ENCODE results near the gene ZNF521.

The ZNF521 gene

GRCh38 chr18:25153426-25153825 lies 198.5 kb downstream of the ZNF521 start:
- Histone ChIP-seq H3K4me3 (ENCODE audit: low read depth, low read length) (no peak overlapping the region), H3K36me3 (no peaks in the 10 kb centered on the region), H3K9me3 (no peaks in the 10 kb centered on the region), H3K4me1 (no peaks in the 10 kb centered on the region), H3K27me3 (no peaks in the 10 kb centered on the region)
- DNase-seq: no peak
- no peak for TF ChIP-seq CTCF (IDR thresholded peaks at IDR 0.05; ENCODE audit: low read depth, low read length)

- Histone ChIP-seq H3K9me3 (no peaks in the 10 kb centered on the region), H3K4me3 (ENCODE audit: low read depth, low read length) (no peak overlapping the region), H3K4me1 (no peaks in the 10 kb centered on the region), H3K27me3 (no peaks in the 10 kb centered on the region), H3K36me3 (no peaks in the 10 kb centered on the region)
- DNase-seq: no peak
- TF ChIP-seq CTCF (IDR thresholded peaks at IDR 0.05; ENCODE audit: low read depth, low read length): no peak
Measured at GRCh38 chr18:25147877-25148488, 204.0 kb downstream of the ZNF521 start.

- no peak for TF ChIP-seq CTCF (IDR thresholded peaks at IDR 0.05; ENCODE audit: low read depth, low read length)
- Histone ChIP-seq H3K27me3 (no peaks in the 10 kb centered on the region), H3K4me3 (ENCODE audit: low read depth, low read length) (no peak overlapping the region), H3K9me3 (no peaks in the 10 kb centered on the region), H3K4me1 (no peaks in the 10 kb centered on the region), H3K36me3 (no peaks in the 10 kb centered on the region)
- no peak for DNase-seq
Measured at GRCh38 chr18:25146512-25146910, 205.5 kb downstream of the ZNF521 start.

- H3K9me3 ChIP-seq: no peaks in the 10 kb centered on the region
- no peaks in the 10 kb centered on the region for H3K27me3 ChIP-seq
- no peak for TF ChIP-seq CTCF (IDR thresholded peaks at IDR 0.05; ENCODE audit: low read depth, low read length)
- no peaks in the 10 kb centered on the region for H3K4me1 ChIP-seq
- DNase-seq: no peak
- H3K36me3 ChIP-seq: no peaks in the 10 kb centered on the region
- H3K4me3 ChIP-seq (ENCODE audit: low read depth, low read length): no peak overlapping the region
Measured at GRCh38 chr18:25145731-25146511, 206.0 kb downstream of the ZNF521 start.

- no peaks in the 10 kb centered on the region for H3K9me3 ChIP-seq
- no peak overlapping the region for H3K4me3 ChIP-seq (ENCODE audit: low read depth, low read length)
- no peaks in the 10 kb centered on the region for H3K27me3 ChIP-seq
- TF ChIP-seq CTCF (IDR thresholded peaks at IDR 0.05; ENCODE audit: low read depth, low read length): no peak
- DNase-seq: no peak
- no peaks in the 10 kb centered on the region for H3K36me3 ChIP-seq
- H3K4me1 ChIP-seq: no peaks in the 10 kb centered on the region
Measured at GRCh38 chr18:25144820-25145219, 207.1 kb downstream of the ZNF521 start.

GRCh38 chr18:25141886-25142285 lies 210.1 kb downstream of the ZNF521 start:
- no peak overlapping the region for H3K4me3 ChIP-seq (ENCODE audit: low read depth, low read length)
- TF ChIP-seq CTCF (IDR thresholded peaks at IDR 0.05; ENCODE audit: low read depth, low read length): no peak
- DNase-seq: no peak
- no peaks in the 10 kb centered on the region for H3K36me3 ChIP-seq
- no peaks in the 10 kb centered on the region for H3K9me3 ChIP-seq
- no peaks in the 10 kb centered on the region for H3K27me3 ChIP-seq
- H3K4me1 ChIP-seq: no peaks in the 10 kb centered on the region

Data from BE2C (cell line).